Upper lobe of left lung (tissue), 6 donors: ENCODE measurements around the gene PCSK2. TPM values are rescaled to one million over a fixed set of nuclear protein-coding genes. Genes with fewer than 3 reads are reported as not detected.

Experiments used
- ATAC-seq, 2 donors: fragments of 200-7000 bp; cut with Tn5 transposase; one replicate each; pipeline ENCODE4 v1.9.1; 2022; ENCODE audit warnings: mild to moderate bottlenecking in 2 of 2, moderate library complexity in 2 of 2; ENCODE audit not compliant: low FRiP score in 2 of 2
- DNase-seq, 2 donors: peaks; one replicate each; pipeline ENCODE4 v3.0.0-alpha.2; 2019 to 2020
- H3K27ac ChIP-seq, 4 donors: fragments of 200-600 bp; sonication (generic); one replicate each; pipeline ENCODE4 v1.5.1; 2016 to 2019
- H3K27me3 ChIP-seq, 4 donors: fragments of 200-600 bp; sonication (generic); one replicate each; pipeline ENCODE4 v1.5.1; 2017 to 2019
- H3K36me3 ChIP-seq, 4 donors: fragments of 200-600 bp; sonication (generic); one replicate each; pipeline ENCODE4 v1.5.1; 2016 to 2019
- H3K4me1 ChIP-seq, 4 donors: fragments of 200-600 bp; sonication (generic); one replicate each; pipeline ENCODE4 v1.5.1; 2018 to 2019
- H3K4me3 ChIP-seq, 4 donors: fragments of 200-600 bp; sonication (generic); one replicate each; pipeline ENCODE4 v1.5.1; 2017 to 2019; ENCODE audit warnings: mild to moderate bottlenecking in 2 of 4, moderate library complexity in 1 of 4
- H3K9me3 ChIP-seq, 4 donors: fragments of 200-600 bp; sonication (generic); one replicate each; pipeline ENCODE4 v1.5.1; 2018 to 2019
- CTCF ChIP-seq, 6 experiments: fragments of 450-650 bp in 4 of 6; fragments of 200-600 bp in 2 of 6; sonication (generic) in 2 of 6; IDR thresholded peaks; one replicate each; pipeline ENCODE4 v1.5.1; 2016 to 2019; ENCODE audit warnings: antibody characterized with exemption in 6 of 6
- EP300 ChIP-seq, 4 donors: sonication (generic); formaldehyde crosslinking; IDR thresholded peaks; one replicate each; pipeline ENCODE4 v1.5.1; 2017; ENCODE audit warnings: antibody characterized with exemption in 4 of 4, control low read depth in 2 of 4
- POLR2A ChIP-seq, 4 donors: fragments of 450-650 bp; IDR thresholded peaks; one replicate each; pipeline ENCODE4 v1.5.1; 2016 to 2017; ENCODE audit warnings: antibody characterized with exemption in 4 of 4, mild to moderate bottlenecking in 2 of 4
- POLR2AphosphoS5 ChIP-seq, 2 donors: sonication (generic); formaldehyde crosslinking; IDR thresholded peaks; one replicate each; pipeline ENCODE4 v1.5.1; 2017; ENCODE audit warnings: antibody characterized with exemption in 2 of 2
- WGBS, 2 donors: methylation state at CpG; one replicate each; pipeline ENCODE4 v1.1.5; 2017 to 2018; 5-methylcytosine and 5-hydroxymethylcytosine counted together
- total RNA-seq, 6 donors: library from RNA; depleted of rRNA in 4 of 6; stranded (reverse); fragments of >200 nt in 4 of 6; gene quantifications; one replicate each; pipeline versions ENCODE4 v1.1.0 to v1.2.1, GENCODE V29; 2016 to 2021
- donor health status: DM: no; HTN: no; CAD: no; lungs with moderate emphysema.
- donor health status: DM: no; HTN: yes; CAD: no; lungs with severe emphysema.

PCSK2 gene
- total RNA-seq, 6 donors from 2014 or later, result 1.4 to 75.3 (median 15.9) TPM

- ATAC-seq, result no peak
- H3K4me3 ChIP-seq, result no peak overlapping the region
- no peak for TF ChIP-seq POLR2A (IDR thresholded peaks at IDR 0.05)
- no peak for TF ChIP-seq CTCF (IDR thresholded peaks at IDR 0.05)
- no peak for TF ChIP-seq POLR2AphosphoS5 (IDR thresholded peaks at IDR 0.05)
- TF ChIP-seq EP300 (IDR thresholded peaks at IDR 0.05), result no peak
- DNase-seq, result no peak
- H3K9me3 ChIP-seq, result no peaks in the 10 kb centered on the region
- H3K4me1 ChIP-seq, result no peaks in the 10 kb centered on the region
- no peak overlapping the region for H3K27ac ChIP-seq
- WGBS, 2 donors, result 76 to 80% methylated on average over 2 of the region's 2 CpGs
- no peaks in the 10 kb centered on the region for H3K27me3 ChIP-seq
- no peaks in the 10 kb centered on the region for H3K36me3 ChIP-seq
These were observed 71.9 kb downstream of the PCSK2 start for GRCh38 chr20:17298751-17299150.

GRCh38 chr20:17300113-17300512 is 73.3 kb downstream of the PCSK2 start:
- 84% methylated on average over 2 of the region's 2 CpGs; no CpG with 5 or more reads in 1 of the 2 donors for WGBS, 2 donors
- DNase-seq (no peak), ATAC-seq (no peak)
- no peak for TF ChIP-seq POLR2A (IDR thresholded peaks at IDR 0.05)
- TF ChIP-seq CTCF (IDR thresholded peaks at IDR 0.05), result no peak
- no peak for TF ChIP-seq POLR2AphosphoS5 (IDR thresholded peaks at IDR 0.05)
- no peak for TF ChIP-seq EP300 (IDR thresholded peaks at IDR 0.05)
- Histone ChIP-seq H3K27ac (no peak overlapping the region), H3K27me3 (no peaks in the 10 kb centered on the region), H3K36me3 (no peaks in the 10 kb centered on the region), H3K9me3 (no peaks in the 10 kb centered on the region), H3K4me3 (no peak overlapping the region), H3K4me1 (no peaks in the 10 kb centered on the region)

- TF ChIP-seq EP300 (IDR thresholded peaks at IDR 0.05) (no peak), POLR2AphosphoS5 (IDR thresholded peaks at IDR 0.05) (no peak), CTCF (IDR thresholded peaks at IDR 0.05) (no peak), POLR2A (IDR thresholded peaks at IDR 0.05) (no peak)
- Histone ChIP-seq H3K27me3 (no peaks in the 10 kb centered on the region), H3K4me3 (no peak overlapping the region), H3K4me1 (no peaks in the 10 kb centered on the region), H3K27ac (no peak overlapping the region), H3K9me3 (no peaks in the 10 kb centered on the region), H3K36me3 (no peaks in the 10 kb centered on the region)
- 49 to 58% methylated on average over 3 of the region's 3 CpGs for WGBS, 2 donors
- ATAC-seq (no peak), DNase-seq (no peak)
These were observed 77.9 kb downstream of the PCSK2 start for GRCh38 chr20:17304774-17305173.

- no peak overlapping the region for H3K4me3 ChIP-seq
- no peaks in the 10 kb centered on the region for H3K9me3 ChIP-seq
- no peak overlapping the region for H3K27ac ChIP-seq
- H3K4me1 ChIP-seq, result no peaks in the 10 kb centered on the region
- no peaks in the 10 kb centered on the region for H3K36me3 ChIP-seq
- ATAC-seq (no peak), DNase-seq (no peak)
- WGBS, 2 donors, result 84 to 86% methylated on average over 4 of the region's 4 CpGs
- no peaks in the 10 kb centered on the region for H3K27me3 ChIP-seq
- TF ChIP-seq CTCF (IDR thresholded peaks at IDR 0.05) (no peak), POLR2AphosphoS5 (IDR thresholded peaks at IDR 0.05) (no peak), POLR2A (IDR thresholded peaks at IDR 0.05) (no peak), EP300 (IDR thresholded peaks at IDR 0.05) (no peak)
These were observed 79.6 kb downstream of the PCSK2 start for GRCh38 chr20:17306427-17306826.

GRCh38 chr20:17314264-17314663 is 87.4 kb downstream of the PCSK2 start:
- TF ChIP-seq POLR2A (IDR thresholded peaks at IDR 0.05), result no peak
- TF ChIP-seq POLR2AphosphoS5 (IDR thresholded peaks at IDR 0.05), result no peak
- no peak for TF ChIP-seq CTCF (IDR thresholded peaks at IDR 0.05)
- TF ChIP-seq EP300 (IDR thresholded peaks at IDR 0.05), result no peak
- Histone ChIP-seq H3K4me1 (peaks cover 0 to 9% (median 0%) of the 10 kb centered on the region in 4 donors), H3K27me3 (no peaks in the 10 kb centered on the region), H3K4me3 (no peak overlapping the region), H3K27ac (no peak overlapping the region), H3K9me3 (no peaks in the 10 kb centered on the region), H3K36me3 (no peaks in the 10 kb centered on the region)
- ATAC-seq (no peak), DNase-seq (no peak)
- WGBS, 2 donors, result 75 to 79% methylated on average over 5 of the region's 5 CpGs
